SJCRH30 (cell line): Measurements from ENCODE around the gene RALGPS1. TPM values are rescaled to one million over a fixed set of nuclear protein-coding genes. Genes with fewer than 3 reads are reported as not detected.

ENCODE experiments used
- DNase-seq, 2 experiments: peaks; one replicate each; pipeline ENCODE4 v3.0.0-alpha.2; 2015 to 2020
- H3K27ac ChIP-seq: fragments of 250-450 bp; sonication (Bioruptor Pico); 2 replicates; pipeline ENCODE4 v1.5.1; 2020; ENCODE audit warnings: mild to moderate bottlenecking, moderate library complexity
- H3K27me3 ChIP-seq: fragments of 250-450 bp; sonication (Bioruptor Pico); 2 replicates; pipeline ENCODE4 v1.5.1; 2020; ENCODE audit warnings: mild to moderate bottlenecking, moderate library complexity
- H3K36me3 ChIP-seq: fragments of 250-450 bp; sonication (Bioruptor Pico); 2 replicates; pipeline ENCODE4 v1.5.1; 2020; ENCODE audit warnings: mild to moderate bottlenecking, moderate library complexity
- H3K4me1 ChIP-seq: fragments of 250-450 bp; sonication (Bioruptor Pico); 2 replicates; pipeline ENCODE4 v1.5.1; 2020; ENCODE audit warnings: mild to moderate bottlenecking, moderate library complexity
- H3K4me3 ChIP-seq: fragments of 250-450 bp; sonication (Bioruptor Pico); 2 replicates; pipeline ENCODE4 v1.5.1; 2020; ENCODE audit warnings: mild to moderate bottlenecking, moderate library complexity
- H3K9me3 ChIP-seq: fragments of 250-450 bp; sonication (Bioruptor Pico); replicated peaks from 2 replicates; pipeline ENCODE4 v1.5.1; 2020; ENCODE audit warnings: mild to moderate bottlenecking, moderate library complexity
- total RNA-seq: library from RNA; depleted of rRNA; stranded (reverse); fragments of >200 nt; shearing (Covaris generic); gene quantifications from 2 replicates; pipeline ENCODE4 v1.2.3, GENCODE V29; 2014

RALGPS1 gene
- total RNA-seq, 1 experiment from 2014 or later = 1.8 TPM

- no peak for DNase-seq
- Histone ChIP-seq H3K27ac (no peak overlapping the region), H3K36me3 (no peaks in the 10 kb centered on the region), H3K4me3 (no peak overlapping the region), H3K4me1 (peaks cover 14% of the 10 kb centered on the region), H3K9me3 (no peaks in the 10 kb centered on the region), H3K27me3 (no peaks in the 10 kb centered on the region)
Measured at GRCh38 chr9:127050152-127050551, 135.6 kb downstream of the RALGPS1 start.

DNA sequence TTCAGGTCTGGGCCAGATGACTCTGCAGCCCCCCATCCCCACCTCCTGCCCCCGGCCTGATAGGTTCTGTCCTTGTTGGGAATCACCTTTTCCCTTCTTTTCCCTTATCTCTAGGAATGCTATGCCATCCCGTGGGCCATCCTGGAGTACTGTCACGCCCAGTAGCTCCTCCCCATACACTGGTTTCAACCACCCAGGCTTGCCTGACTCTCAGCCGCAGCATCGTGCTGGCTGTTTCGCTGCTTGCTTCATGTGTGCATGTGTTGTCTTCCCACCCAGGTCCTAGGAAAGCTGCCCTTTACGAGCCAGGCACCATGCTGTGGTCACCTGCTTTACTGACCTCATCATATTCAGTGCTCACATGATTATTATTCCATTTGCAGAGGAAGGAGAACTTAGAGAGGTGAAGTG, 136.0 kb downstream of the RALGPS1 start:
- Histone ChIP-seq H3K27me3 (no peaks in the 10 kb centered on the region), H3K27ac (no peak overlapping the region), H3K4me1 (peaks cover 14% of the 10 kb centered on the region), H3K36me3 (no peaks in the 10 kb centered on the region), H3K9me3 (no peaks in the 10 kb centered on the region), H3K4me3 (no peak overlapping the region)
- peak in 1 of 2 experiments; percentile 15 for DNase-seq

DNA sequence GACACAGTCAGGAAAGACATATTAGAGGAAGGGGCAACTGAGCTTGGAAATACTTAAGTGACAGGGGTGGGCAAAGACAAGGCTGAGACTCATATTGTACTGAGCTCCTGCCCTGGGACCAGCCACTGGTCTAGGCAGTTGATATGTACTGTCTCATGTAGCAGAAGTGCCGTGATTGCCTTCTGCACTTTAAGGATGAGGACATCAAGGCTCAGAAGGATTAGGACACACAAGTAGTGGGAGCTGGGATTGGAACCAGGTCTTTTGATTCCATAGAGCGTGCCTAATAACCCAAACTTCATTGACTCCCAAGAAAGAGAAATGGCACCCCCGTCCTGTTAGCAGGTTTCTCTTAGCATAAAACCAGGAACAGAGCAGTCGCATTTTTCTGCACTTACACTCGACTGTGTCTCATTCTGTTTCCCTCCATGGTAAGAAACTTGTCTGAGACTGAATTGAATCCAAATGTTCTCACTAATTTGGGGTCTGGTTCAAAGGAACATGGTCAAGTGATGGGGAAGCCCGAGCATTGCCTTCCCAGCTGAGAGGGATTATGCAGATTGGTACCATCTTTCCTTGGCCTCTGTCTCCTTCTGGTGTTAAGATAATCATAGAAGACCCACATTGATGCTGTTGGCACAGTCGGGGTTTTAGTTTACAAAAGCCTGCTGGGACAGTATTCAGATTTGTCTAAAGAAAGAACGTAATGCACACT, 137.5 kb downstream of the RALGPS1 start:
- Histone ChIP-seq H3K36me3 (no peaks in the 10 kb centered on the region), H3K9me3 (no peaks in the 10 kb centered on the region), H3K4me1 (peaks cover 14% of the 10 kb centered on the region), H3K27ac (no peak overlapping the region), H3K4me3 (no peak overlapping the region), H3K27me3 (no peaks in the 10 kb centered on the region)
- no peak for DNase-seq

GRCh38 chr9:127053057-127053821, 138.7 kb downstream of the RALGPS1 start:
- no peaks in the 10 kb centered on the region for H3K36me3 ChIP-seq
- H3K27me3 ChIP-seq = no peaks in the 10 kb centered on the region
- DNase-seq = no peak
- H3K4me3 ChIP-seq = no peak overlapping the region
- H3K4me1 ChIP-seq = peaks cover 14% of the 10 kb centered on the region
- no peaks in the 10 kb centered on the region for H3K9me3 ChIP-seq
- H3K27ac ChIP-seq = no peak overlapping the region

GRCh38 chr9:127053960-127054359, 139.4 kb downstream of the RALGPS1 start:
- peaks cover 14% of the 10 kb centered on the region for H3K4me1 ChIP-seq
- no peak for DNase-seq
- no peak overlapping the region for H3K27ac ChIP-seq
- H3K36me3 ChIP-seq = no peaks in the 10 kb centered on the region
- H3K27me3 ChIP-seq = no peaks in the 10 kb centered on the region
- H3K4me3 ChIP-seq = no peak overlapping the region
- H3K9me3 ChIP-seq = no peaks in the 10 kb centered on the region

DNA sequence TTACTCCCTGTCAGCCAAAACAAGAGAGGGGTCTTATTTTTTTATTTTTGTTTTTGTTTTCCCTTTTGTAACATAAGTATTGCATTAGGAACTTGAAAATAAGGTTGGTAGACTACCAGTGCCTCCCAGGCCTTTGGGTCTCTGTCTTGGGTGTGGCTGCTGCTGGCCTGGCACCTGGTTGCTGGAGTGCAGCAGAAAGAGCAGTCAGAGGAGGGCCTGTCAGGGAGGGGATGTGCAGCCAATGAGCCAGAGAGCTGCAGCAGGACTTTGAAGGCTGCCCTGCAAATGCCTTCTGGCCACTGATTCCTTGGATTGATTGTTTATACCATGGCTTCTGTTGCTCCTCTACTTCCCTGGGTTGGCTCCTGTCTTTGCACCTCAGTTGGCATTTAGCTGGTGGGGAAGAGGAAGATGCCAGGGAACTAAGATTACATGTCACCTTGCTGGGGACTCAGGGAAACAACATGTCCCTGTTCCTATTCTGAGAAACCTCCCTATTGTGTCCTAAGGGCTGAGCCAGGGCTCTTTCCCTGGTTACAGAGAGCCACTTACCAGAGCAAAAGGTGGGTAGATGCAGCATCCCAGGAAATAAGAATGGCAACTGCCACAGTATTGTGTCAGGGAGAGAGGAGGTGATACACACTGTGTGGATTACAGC, 141.3 kb downstream of the RALGPS1 start:
- Histone ChIP-seq H3K27ac (no peak overlapping the region), H3K36me3 (no peaks in the 10 kb centered on the region), H3K4me1 (peaks cover 5% of the 10 kb centered on the region), H3K27me3 (no peaks in the 10 kb centered on the region), H3K9me3 (no peaks in the 10 kb centered on the region), H3K4me3 (no peak overlapping the region)
- no peak for DNase-seq

- Histone ChIP-seq H3K27ac (no peak overlapping the region), H3K4me3 (no peak overlapping the region), H3K4me1 (no peaks in the 10 kb centered on the region), H3K36me3 (no peaks in the 10 kb centered on the region), H3K9me3 (no peaks in the 10 kb centered on the region), H3K27me3 (no peaks in the 10 kb centered on the region)
- DNase-seq = no peak
Measured at GRCh38 chr9:127056446-127056845, 141.9 kb downstream of the RALGPS1 start.

DNA sequence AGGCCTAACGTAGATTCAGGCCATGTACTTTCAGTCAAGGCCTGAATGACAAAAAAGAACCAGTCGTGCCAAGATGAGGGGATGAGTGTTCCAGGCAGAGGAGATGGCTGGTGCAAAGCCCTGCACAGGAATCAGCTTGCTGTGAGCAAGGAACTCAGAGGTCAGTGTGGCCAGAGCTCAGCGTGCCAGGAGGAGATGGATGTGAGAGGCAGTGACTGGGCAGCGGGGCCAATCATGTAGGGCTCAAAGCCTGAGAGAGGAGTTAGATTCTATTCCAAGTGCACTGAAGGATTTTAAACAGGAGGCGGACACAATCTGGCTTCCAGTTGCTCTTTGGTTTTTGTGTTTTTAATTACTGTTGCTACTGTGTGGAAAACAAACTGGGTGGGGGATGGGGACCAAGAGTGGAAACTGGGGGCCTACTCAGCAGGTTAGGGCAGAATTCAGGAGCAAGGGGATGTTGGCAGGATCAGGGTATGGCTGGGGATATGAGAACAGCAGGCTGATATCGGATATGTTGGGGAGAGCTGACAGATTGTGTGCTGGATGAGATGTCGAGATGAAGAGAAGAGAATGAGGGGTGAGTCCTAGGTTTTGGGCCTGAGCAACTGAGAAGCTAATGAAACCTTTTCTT, 143.5 kb downstream of the RALGPS1 start:
- no peak overlapping the region for H3K4me3 ChIP-seq
- no peaks in the 10 kb centered on the region for H3K27me3 ChIP-seq
- DNase-seq = no peak
- H3K36me3 ChIP-seq = no peaks in the 10 kb centered on the region
- no peak overlapping the region for H3K27ac ChIP-seq
- no peaks in the 10 kb centered on the region for H3K9me3 ChIP-seq
- no peaks in the 10 kb centered on the region for H3K4me1 ChIP-seq

DNA sequence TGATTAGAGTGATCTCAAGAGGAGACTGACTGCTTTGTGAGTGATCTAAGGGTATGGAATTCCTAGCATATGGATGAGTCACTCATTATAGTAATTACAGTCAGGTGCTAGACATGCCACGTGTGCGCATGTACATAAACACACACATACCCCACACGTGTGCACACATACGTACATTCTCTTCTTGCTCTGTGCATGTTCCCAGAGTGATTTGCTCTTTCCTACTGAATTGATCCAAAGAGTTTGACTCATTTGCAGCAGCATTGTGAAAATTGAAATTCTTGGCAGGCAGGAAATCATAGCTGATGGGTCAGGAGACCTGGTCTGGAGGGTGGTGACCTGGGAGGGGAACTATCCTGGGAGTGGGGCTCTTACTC, 144.1 kb downstream of the RALGPS1 start:
- Histone ChIP-seq H3K4me3 (no peak overlapping the region), H3K9me3 (no peaks in the 10 kb centered on the region), H3K4me1 (no peaks in the 10 kb centered on the region), H3K27me3 (no peaks in the 10 kb centered on the region), H3K27ac (no peak overlapping the region), H3K36me3 (no peaks in the 10 kb centered on the region)
- DNase-seq = no peak

- H3K4me1 ChIP-seq = no peaks in the 10 kb centered on the region
- no peaks in the 10 kb centered on the region for H3K9me3 ChIP-seq
- H3K27ac ChIP-seq = no peak overlapping the region
- H3K36me3 ChIP-seq = no peaks in the 10 kb centered on the region
- H3K4me3 ChIP-seq = no peak overlapping the region
- no peak for DNase-seq
- H3K27me3 ChIP-seq = no peaks in the 10 kb centered on the region
Measured at GRCh38 chr9:127059030-127059429, 144.4 kb downstream of the RALGPS1 start.

- Histone ChIP-seq H3K27me3 (no peaks in the 10 kb centered on the region), H3K36me3 (no peaks in the 10 kb centered on the region), H3K4me1 (no peaks in the 10 kb centered on the region), H3K4me3 (no peak overlapping the region), H3K9me3 (no peaks in the 10 kb centered on the region), H3K27ac (no peak overlapping the region)
- no peak for DNase-seq
Measured at GRCh38 chr9:127059765-127060361, 145.3 kb downstream of the RALGPS1 start.

- Histone ChIP-seq H3K27me3 (no peaks in the 10 kb centered on the region), H3K27ac (no peak overlapping the region)
Measured at GRCh38 chr9:127061411-127061810, 146.8 kb downstream of the RALGPS1 start.

GRCh38 chr9:127064335-127064734, 149.8 kb downstream of the RALGPS1 start:
- DNase-seq = no peak

More at GRCh38 chr9:127061411-127061810, 146.8 kb downstream of the RALGPS1 start:
- Histone ChIP-seq H3K9me3 (no peaks in the 10 kb centered on the region), H3K4me3 (no peak overlapping the region), H3K36me3 (no peaks in the 10 kb centered on the region), H3K4me1 (no peaks in the 10 kb centered on the region)
- no peak for DNase-seq

GRCh38 chr9:127065592-127065991, 151.0 kb downstream of the RALGPS1 start:
- no peaks in the 10 kb centered on the region for H3K9me3 ChIP-seq
- no peaks in the 10 kb centered on the region for H3K36me3 ChIP-seq
- no peak overlapping the region for H3K27ac ChIP-seq
- H3K4me1 ChIP-seq = no peaks in the 10 kb centered on the region
- peak in 1 of 2 experiments; percentile 18 for DNase-seq
- no peaks in the 10 kb centered on the region for H3K27me3 ChIP-seq
- H3K4me3 ChIP-seq = no peak overlapping the region

More at GRCh38 chr9:127064335-127064734, 149.8 kb downstream of the RALGPS1 start:
- Histone ChIP-seq H3K9me3 (no peaks in the 10 kb centered on the region), H3K4me1 (no peaks in the 10 kb centered on the region), H3K27me3 (no peaks in the 10 kb centered on the region), H3K4me3 (no peak overlapping the region), H3K36me3 (no peaks in the 10 kb centered on the region), H3K27ac (no peak overlapping the region)
